Neuron (in vitro differentiated cells): ENCODE results near the gene GINS3.

ENCODE experiments used
- H2AFZ ChIP-seq: one replicate; pipeline ENCODE4 v1.6.1; 2013; ENCODE audit warnings: low read depth, mild to moderate bottlenecking, inconsistent platforms, low read length, moderate library complexity
- H3K27me3 ChIP-seq: one replicate; pipeline ENCODE4 v1.6.1; 2013; ENCODE audit warnings: low read length; ENCODE audit not compliant: insufficient read depth
- H3K36me3 ChIP-seq: one replicate; pipeline ENCODE4 v1.6.1; 2013; ENCODE audit warnings: low read length; ENCODE audit not compliant: insufficient read depth
- H3K4me1 ChIP-seq: one replicate; pipeline ENCODE4 v1.6.1; 2013; ENCODE audit warnings: low read length; ENCODE audit not compliant: insufficient read depth
- H3K4me3 ChIP-seq: 2 replicates; pipeline ENCODE4 v1.5.1; 2013; ENCODE audit warnings: mild to moderate bottlenecking, low read length, moderate library complexity
- H3K9me3 ChIP-seq: one replicate; pipeline ENCODE4 v1.6.1; 2013; ENCODE audit warnings: low read length

GINS3 gene

DNA sequence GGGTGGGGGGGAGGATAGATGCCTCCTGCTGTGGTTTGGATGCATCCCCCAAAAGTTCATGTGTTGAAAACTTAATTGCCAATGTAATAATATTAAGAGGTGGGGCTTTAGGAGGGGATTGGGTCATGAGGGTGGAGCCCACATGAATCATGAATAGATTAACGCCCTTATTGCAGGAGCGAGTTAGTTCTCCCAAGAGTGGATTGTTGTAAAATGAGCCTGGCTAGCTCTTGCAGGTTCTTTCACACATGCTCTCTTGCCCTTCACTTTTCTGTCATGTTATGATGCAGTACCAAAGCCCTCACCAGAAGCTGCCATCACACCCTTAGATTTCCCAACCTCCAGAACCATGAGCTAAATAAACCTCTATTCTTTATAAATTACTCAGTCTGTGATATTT lies 52.0 kb downstream of the GINS3 start:
- H3K4me3 ChIP-seq: no peak overlapping the region
- no peak overlapping the region for H2AFZ ChIP-seq
- no peaks in the 10 kb centered on the region for H3K4me1 ChIP-seq
- H3K27me3 ChIP-seq: peaks cover 5% of the 10 kb centered on the region
- no peaks in the 10 kb centered on the region for H3K36me3 ChIP-seq
- H3K9me3 ChIP-seq: no peaks in the 10 kb centered on the region

DNA sequence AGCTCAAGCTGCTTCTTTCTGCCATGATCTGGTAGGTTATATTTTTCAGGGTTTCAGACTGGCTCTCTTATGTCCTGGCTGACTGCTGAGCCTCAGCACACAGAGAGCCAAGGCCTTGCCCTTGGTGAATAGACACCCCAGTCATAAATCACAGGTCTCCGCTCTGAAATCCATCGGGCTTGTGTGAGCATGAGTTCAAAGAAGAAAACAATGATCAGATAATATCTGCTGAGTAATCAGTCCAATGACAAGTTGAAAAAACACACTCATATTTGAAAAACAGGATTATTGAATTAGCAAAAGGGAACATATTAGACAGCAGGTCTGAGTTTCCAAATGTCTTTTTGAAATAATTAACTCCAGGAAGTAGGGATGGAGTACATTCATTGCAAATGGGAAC lies 56.6 kb downstream of the GINS3 start:
- H3K36me3 ChIP-seq: no peaks in the 10 kb centered on the region
- peaks cover 2% of the 10 kb centered on the region for H3K4me1 ChIP-seq
- H3K27me3 ChIP-seq: peaks cover 5% of the 10 kb centered on the region
- H3K9me3 ChIP-seq: no peaks in the 10 kb centered on the region
- no peak overlapping the region for H2AFZ ChIP-seq
- no peak overlapping the region for H3K4me3 ChIP-seq

DNA sequence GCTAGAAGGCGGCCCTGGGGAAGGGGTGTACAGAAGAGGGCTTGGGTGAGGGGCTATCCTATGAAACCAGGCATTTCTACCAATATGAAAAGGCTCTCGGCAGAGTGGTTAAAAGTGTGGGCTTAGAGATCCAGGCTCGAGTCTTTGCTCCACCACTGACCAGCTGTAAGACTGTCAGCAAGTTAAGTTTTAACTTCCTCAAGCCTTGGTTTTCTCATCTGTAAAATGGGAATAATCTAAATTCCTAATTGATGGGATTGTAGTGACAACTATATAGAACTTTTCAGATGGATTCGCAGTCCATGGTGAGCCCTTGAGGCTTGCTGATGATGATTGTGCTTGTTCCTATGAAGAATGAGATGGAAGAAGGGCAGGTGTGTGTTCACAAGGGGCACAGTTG lies 57.0 kb downstream of the GINS3 start:
- H3K27me3 ChIP-seq: peaks cover 1% of the 10 kb centered on the region
- H2AFZ ChIP-seq: no peak overlapping the region
- peaks cover 2% of the 10 kb centered on the region for H3K4me1 ChIP-seq
- H3K36me3 ChIP-seq: no peaks in the 10 kb centered on the region
- H3K9me3 ChIP-seq: no peaks in the 10 kb centered on the region
- H3K4me3 ChIP-seq: no peak overlapping the region

DNA sequence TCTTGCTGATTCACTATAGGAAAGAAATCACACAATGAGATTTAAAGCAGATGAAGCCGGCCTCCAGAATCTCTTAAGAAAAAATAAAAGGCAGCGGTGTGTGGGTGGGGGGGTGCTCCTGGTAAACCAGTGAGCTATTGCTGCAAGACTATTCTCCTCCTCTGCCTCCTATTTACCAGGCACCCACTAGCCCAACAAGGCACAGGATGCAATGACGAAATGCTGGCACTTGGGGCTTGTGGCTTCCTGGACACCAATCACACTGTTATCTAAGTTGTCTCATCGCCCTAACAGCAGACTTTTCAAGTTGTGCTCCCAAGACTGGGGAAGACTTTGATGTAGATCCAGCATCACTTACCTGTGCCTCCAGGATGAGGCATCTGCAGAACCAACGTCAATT lies 57.5 kb downstream of the GINS3 start:
- Histone ChIP-seq H2AFZ (no peak overlapping the region), H3K4me3 (no peak overlapping the region), H3K4me1 (peaks cover 2% of the 10 kb centered on the region), H3K27me3 (no peaks in the 10 kb centered on the region), H3K9me3 (no peaks in the 10 kb centered on the region), H3K36me3 (no peaks in the 10 kb centered on the region)

DNA sequence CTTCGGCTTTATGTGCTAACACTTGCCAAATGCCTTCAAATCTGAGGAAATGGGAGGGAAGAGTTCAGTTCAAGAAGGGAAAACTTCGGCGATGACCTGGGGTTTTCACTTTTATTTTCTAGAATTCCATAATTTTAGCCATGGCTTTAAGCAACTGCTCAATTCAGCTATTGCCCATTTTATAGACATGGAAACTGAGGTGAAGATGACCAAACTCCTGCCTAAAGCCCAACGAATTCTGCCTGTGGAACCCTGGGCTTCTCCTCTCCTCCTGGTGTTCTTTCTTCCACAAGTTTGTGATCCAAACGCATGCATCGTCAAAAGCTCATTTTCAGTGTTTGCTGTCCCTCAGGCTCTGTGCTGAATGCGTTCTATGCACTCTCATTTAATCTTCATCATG lies 58.3 kb downstream of the GINS3 start:
- Histone ChIP-seq H3K4me3 (no peak overlapping the region), H3K9me3 (no peaks in the 10 kb centered on the region), H3K27me3 (peaks cover 1% of the 10 kb centered on the region), H3K4me1 (peaks cover 2% of the 10 kb centered on the region), H3K36me3 (no peaks in the 10 kb centered on the region), H2AFZ (no peak overlapping the region)

DNA sequence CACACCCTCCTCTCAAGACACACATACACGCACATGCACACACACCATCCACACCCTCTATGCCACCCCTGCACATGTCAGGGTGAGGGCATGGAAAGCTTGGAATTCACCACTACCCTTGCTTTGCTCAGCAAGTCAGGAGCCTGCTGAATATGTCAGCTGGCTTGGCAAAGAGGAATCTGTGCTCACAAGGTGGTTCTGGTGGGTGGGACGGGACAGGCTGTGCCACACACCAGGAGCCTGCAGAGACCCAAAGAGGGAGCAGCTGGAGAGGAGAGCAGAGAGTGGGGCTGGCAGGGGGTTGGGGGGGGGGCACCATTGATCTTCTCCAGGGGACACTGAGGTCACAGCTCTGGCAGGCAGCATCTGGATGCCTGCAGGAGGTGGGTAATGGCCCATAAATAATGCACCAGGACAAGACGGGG lies 59.0 kb downstream of the GINS3 start:
- no peak overlapping the region for H3K4me3 ChIP-seq
- no peak overlapping the region for H2AFZ ChIP-seq
- no peaks in the 10 kb centered on the region for H3K9me3 ChIP-seq
- H3K4me1 ChIP-seq: peaks cover 4% of the 10 kb centered on the region
- peaks cover 8% of the 10 kb centered on the region for H3K27me3 ChIP-seq
- no peaks in the 10 kb centered on the region for H3K36me3 ChIP-seq

DNA sequence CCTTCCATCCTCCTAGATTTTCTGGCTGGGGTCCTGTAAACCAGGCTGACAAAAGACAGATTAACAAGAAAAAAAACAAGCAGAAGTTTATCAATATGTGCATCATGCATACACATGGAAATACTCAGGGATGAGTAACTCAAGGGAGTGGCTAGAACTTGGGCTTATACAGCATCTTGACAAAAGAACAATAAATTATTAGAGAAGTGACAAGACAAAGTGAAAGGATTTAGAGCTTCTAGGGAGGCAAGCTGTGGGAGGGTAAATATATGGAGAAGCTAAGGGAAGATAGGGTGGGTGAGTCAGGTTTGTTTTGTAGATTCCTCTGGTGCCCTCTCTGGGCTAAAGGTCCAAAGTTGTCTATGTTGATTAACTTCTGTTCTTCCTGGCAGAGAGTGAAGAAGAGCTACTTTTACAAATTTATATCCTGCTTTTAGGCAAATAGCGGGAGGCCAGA lies 59.7 kb downstream of the GINS3 start:
- no peak overlapping the region for H2AFZ ChIP-seq
- H3K9me3 ChIP-seq: no peaks in the 10 kb centered on the region
- no peak overlapping the region for H3K4me3 ChIP-seq
- peaks cover 4% of the 10 kb centered on the region for H3K4me1 ChIP-seq
- no peaks in the 10 kb centered on the region for H3K36me3 ChIP-seq
- peaks cover 8% of the 10 kb centered on the region for H3K27me3 ChIP-seq

DNA sequence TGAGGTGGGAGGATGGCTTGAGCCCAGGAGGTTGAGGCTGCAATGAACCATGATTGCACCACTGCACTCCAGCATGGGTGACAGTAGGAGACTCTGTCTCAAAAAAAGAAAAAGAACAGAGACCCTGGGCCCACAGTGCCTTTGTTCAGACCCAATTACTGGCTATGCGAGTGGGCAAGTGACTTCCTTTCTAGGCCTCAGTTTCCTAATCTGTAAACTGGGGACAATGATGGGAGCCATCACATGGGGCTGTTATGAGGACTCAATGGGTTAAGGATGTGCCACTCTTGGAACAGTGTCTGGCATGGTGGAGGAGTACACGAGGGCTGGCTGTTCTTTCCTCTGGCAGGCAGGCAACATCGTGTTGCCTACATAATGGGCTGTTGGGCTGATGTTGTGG lies 60.4 kb downstream of the GINS3 start:
- Histone ChIP-seq H3K9me3 (no peaks in the 10 kb centered on the region), H3K36me3 (no peaks in the 10 kb centered on the region), H3K4me3 (no peak overlapping the region), H3K27me3 (peaks cover 8% of the 10 kb centered on the region), H3K4me1 (peaks cover 4% of the 10 kb centered on the region), H2AFZ (no peak overlapping the region)

DNA sequence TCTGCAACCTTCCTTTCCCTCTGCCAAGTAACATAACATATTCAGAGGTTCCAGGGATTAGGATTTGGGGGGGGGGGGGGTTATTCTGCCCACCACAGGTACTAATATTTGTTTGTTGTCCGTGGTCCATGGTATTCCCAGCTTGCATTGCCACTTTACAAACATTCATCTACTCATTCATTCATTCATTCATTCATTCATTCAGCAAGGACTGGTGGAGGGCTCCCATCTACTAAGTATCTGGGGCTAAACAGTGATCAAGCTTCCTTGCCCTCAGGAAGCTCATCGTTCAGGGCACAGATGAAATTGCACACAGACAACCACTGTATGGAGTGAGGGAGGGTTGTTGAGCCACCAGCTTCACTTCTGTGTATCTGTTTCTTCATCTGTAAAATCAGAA lies 61.9 kb downstream of the GINS3 start:
- Histone ChIP-seq H2AFZ (no peak overlapping the region), H3K4me3 (no peak overlapping the region), H3K36me3 (no peaks in the 10 kb centered on the region), H3K27me3 (peaks cover 14% of the 10 kb centered on the region), H3K4me1 (peaks cover 4% of the 10 kb centered on the region), H3K9me3 (no peaks in the 10 kb centered on the region)

DNA sequence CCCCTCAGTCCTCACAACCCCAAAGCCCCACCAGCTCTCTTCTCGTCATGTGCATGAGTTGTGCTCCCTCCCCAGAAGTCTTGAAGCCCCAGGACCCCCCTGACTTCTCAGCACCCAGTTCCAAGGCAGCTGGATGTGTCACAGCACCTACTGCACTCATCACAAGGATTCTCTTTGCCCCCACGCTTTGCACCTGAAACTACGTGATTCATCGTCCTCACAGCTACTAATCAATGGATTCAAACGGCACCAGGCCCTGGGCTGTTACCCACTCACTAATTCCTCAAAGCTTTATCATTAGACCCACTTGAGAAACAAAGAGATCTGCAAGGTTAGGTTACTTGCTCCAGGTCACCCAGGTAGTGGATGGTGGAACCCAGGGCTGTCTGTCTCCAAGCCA lies 62.6 kb downstream of the GINS3 start:
- H3K4me3 ChIP-seq: no peak overlapping the region
- no peak overlapping the region for H2AFZ ChIP-seq
- no peaks in the 10 kb centered on the region for H3K36me3 ChIP-seq
- H3K27me3 ChIP-seq: peaks cover 20% of the 10 kb centered on the region
- no peaks in the 10 kb centered on the region for H3K9me3 ChIP-seq
- H3K4me1 ChIP-seq: peaks cover 4% of the 10 kb centered on the region
